ENCODE results near the gene CXCR5.

The CXCR5 gene

GRCh38 chr11:118914178-118914918 lies 30.7 kb downstream of the CXCR5 start:
- FAIRE-seq: no peak

- FAIRE-seq: no peak
Observed at GRCh38 chr11:118914987-118915386, 31.3 kb downstream of the CXCR5 start.

GRCh38 chr11:118915396-118915795 lies 31.7 kb downstream of the CXCR5 start:
- FAIRE-seq: no peak

- no peak for FAIRE-seq
Observed at GRCh38 chr11:118915941-118916841, 32.5 kb downstream of the CXCR5 start.

- no peak for FAIRE-seq
Observed at GRCh38 chr11:118916842-118917388, 33.2 kb downstream of the CXCR5 start.

- FAIRE-seq: no peak
Observed at GRCh38 chr11:118917481-118918127, 33.9 kb downstream of the CXCR5 start.

GRCh38 chr11:118918128-118918685 lies 34.5 kb downstream of the CXCR5 start:
- no peak for FAIRE-seq

- FAIRE-seq: no peak
Observed at GRCh38 chr11:118918686-118919280, 35.1 kb downstream of the CXCR5 start.

- FAIRE-seq: no peak
Observed at GRCh38 chr11:118921121-118921928, 37.6 kb downstream of the CXCR5 start.

- FAIRE-seq: no peak
Observed at GRCh38 chr11:118921929-118922744, 38.4 kb downstream of the CXCR5 start.

- FAIRE-seq: no peak
Observed at GRCh38 chr11:118922745-118923627, 39.3 kb downstream of the CXCR5 start.

- no peak for FAIRE-seq
Observed at GRCh38 chr11:118923721-118924587, 40.3 kb downstream of the CXCR5 start.

GRCh38 chr11:118924591-118925585 lies 41.2 kb downstream of the CXCR5 start:
- FAIRE-seq: no peak

GRCh38 chr11:118927554-118928100 lies 43.9 kb downstream of the CXCR5 start:
- FAIRE-seq: no peak

GRCh38 chr11:118928101-118928869 lies 44.6 kb downstream of the CXCR5 start:
- no peak for FAIRE-seq

Measured in endometrium (tissue), 2 donors.